Neural crest cell (in vitro differentiated cells): Measurements from ENCODE around the gene GNA15. TPM values are rescaled to one million over a fixed set of nuclear protein-coding genes. Genes with fewer than 3 reads are reported as not detected.

Experiments
- DNase-seq: peaks from one replicate; pipeline ENCODE4 v3.0.0; 2021; ENCODE audit warnings: low read depth, mixed read lengths, low spot score
- H3K27ac Mint-ChIP-seq: one replicate; pipeline ENCODE4 v1.8.0; 2021; ENCODE audit warnings: mild to moderate bottlenecking, mixed read lengths; ENCODE audit not compliant: unreplicated experiment
- H3K27me3 Mint-ChIP-seq: 2 replicates; pipeline ENCODE4 v1.8.0; 2021; ENCODE audit warnings: low read depth, mild to moderate bottlenecking, mixed read lengths
- H3K36me3 Mint-ChIP-seq: 2 replicates; pipeline ENCODE4 v1.8.0; 2021; ENCODE audit warnings: low read depth, mild to moderate bottlenecking, mixed read lengths
- H3K4me1 Mint-ChIP-seq: 2 replicates; pipeline ENCODE4 v1.8.0; 2021; ENCODE audit warnings: mixed read lengths
- H3K4me3 Mint-ChIP-seq: one replicate; pipeline ENCODE4 v1.8.0; 2021; ENCODE audit warnings: mild to moderate bottlenecking, mixed read lengths
- H3K9me3 Mint-ChIP-seq: 2 replicates; pipeline ENCODE4 v1.8.0; 2021; ENCODE audit warnings: mixed read lengths
- CTCF ChIP-seq: fragments of 200-600 bp; sonication (generic); conservative IDR thresholded peaks from 2 replicates; pipeline ENCODE4 v1.5.0; 2021; ENCODE audit warnings: antibody characterized with exemption, mild to moderate bottlenecking
- total RNA-seq: library from RNA; stranded (reverse); gene quantifications from 2 replicates; pipeline ENCODE4 v1.2.1, GENCODE V29; 2021

The GNA15 gene
- total RNA-seq, 1 donor from 2014 or later, result not detected

GRCh38 chr19:3105641-3106508 is 30.0 kb upstream of the GNA15 start:
- peaks cover 15% of the 10 kb centered on the region for H3K4me1 Mint-ChIP-seq
- H3K27me3 Mint-ChIP-seq, result no peaks in the 10 kb centered on the region
- no peak for TF ChIP-seq CTCF
- H3K4me3 Mint-ChIP-seq, result no peak overlapping the region
- no peaks in the 10 kb centered on the region for H3K9me3 Mint-ChIP-seq
- DNase-seq, result no peak
- H3K36me3 Mint-ChIP-seq, result no peaks in the 10 kb centered on the region
- H3K27ac Mint-ChIP-seq, result no peak overlapping the region

- Mint-ChIP-seq H3K36me3 (no peaks in the 10 kb centered on the region), H3K27ac (peak overlapping the region; percentile 6), H3K9me3 (no peaks in the 10 kb centered on the region), H3K4me3 (no peak overlapping the region), H3K4me1 (peaks cover 15% of the 10 kb centered on the region), H3K27me3 (no peaks in the 10 kb centered on the region)
- TF ChIP-seq CTCF, result no peak
- no peak for DNase-seq
Observed at GRCh38 chr19:3106509-3107141, 29.2 kb upstream of the GNA15 start.

GRCh38 chr19:3107658-3108057 is 28.2 kb upstream of the GNA15 start:
- Mint-ChIP-seq H3K36me3 (no peaks in the 10 kb centered on the region), H3K4me1 (peaks cover 15% of the 10 kb centered on the region), H3K9me3 (no peaks in the 10 kb centered on the region), H3K27me3 (no peaks in the 10 kb centered on the region), H3K4me3 (no peak overlapping the region), H3K27ac (no peak overlapping the region)
- no peak for TF ChIP-seq CTCF
- DNase-seq, result no peak

- peak; percentile 65 for DNase-seq
- Mint-ChIP-seq H3K4me3 (no peak overlapping the region), H3K4me1 (peaks cover 15% of the 10 kb centered on the region), H3K27ac (peak overlapping the region; percentile 74), H3K27me3 (no peaks in the 10 kb centered on the region), H3K36me3 (no peaks in the 10 kb centered on the region), H3K9me3 (no peaks in the 10 kb centered on the region)
- peak; percentile 85 for TF ChIP-seq CTCF
Observed at GRCh38 chr19:3108775-3109174, 27.1 kb upstream of the GNA15 start.

- H3K4me1 Mint-ChIP-seq, result peaks cover 10% of the 10 kb centered on the region
- no peaks in the 10 kb centered on the region for H3K27me3 Mint-ChIP-seq
- TF ChIP-seq CTCF, result no peak
- no peaks in the 10 kb centered on the region for H3K36me3 Mint-ChIP-seq
- H3K4me3 Mint-ChIP-seq, result no peak overlapping the region
- H3K27ac Mint-ChIP-seq, result no peak overlapping the region
- H3K9me3 Mint-ChIP-seq, result no peaks in the 10 kb centered on the region
- no peak for DNase-seq
Observed at GRCh38 chr19:3109491-3109890, 26.3 kb upstream of the GNA15 start.
